Measurements from ENCODE around the gene DHRS2. TPM values are rescaled to one million over a fixed set of nuclear protein-coding genes. Genes with fewer than 3 reads are reported as not detected.

DHRS2 gene
- total RNA-seq, 1 experiment from 2014 or later, result 14.0 TPM

GRCh38 chr14:23646648-23647549, 10.7 kb downstream of the DHRS2 start:
- peak; percentile 17 for DNase-seq (ENCODE audit: low spot score)

GRCh38 chr14:23647619-23648018, 11.5 kb downstream of the DHRS2 start:
- DNase-seq (ENCODE audit: low spot score), result no peak

- DNase-seq (ENCODE audit: low spot score), result no peak
These were observed 12.7 kb downstream of the DHRS2 start for GRCh38 chr14:23648764-23649460.

- no peak for DNase-seq (ENCODE audit: low spot score)
These were observed 14.3 kb downstream of the DHRS2 start for GRCh38 chr14:23650506-23650905.

- DNase-seq (ENCODE audit: low spot score), result no peak
These were observed 16.9 kb downstream of the DHRS2 start for GRCh38 chr14:23653051-23653450.

- DNase-seq (ENCODE audit: low spot score), result no peak
These were observed 18.1 kb downstream of the DHRS2 start for GRCh38 chr14:23654231-23654630.

- DNase-seq (ENCODE audit: low spot score), result no peak
These were observed 21.9 kb downstream of the DHRS2 start for GRCh38 chr14:23657959-23658470.

GRCh38 chr14:23660290-23661226, 24.4 kb downstream of the DHRS2 start:
- DNase-seq (ENCODE audit: low spot score), result no peak

GRCh38 chr14:23661542-23661941, 25.4 kb downstream of the DHRS2 start:
- no peak for DNase-seq (ENCODE audit: low spot score)

GRCh38 chr14:23663127-23663526, 27.0 kb downstream of the DHRS2 start:
- no peak for DNase-seq (ENCODE audit: low spot score)

GRCh38 chr14:23663711-23664110, 27.5 kb downstream of the DHRS2 start:
- no peak for DNase-seq (ENCODE audit: low spot score)

- no peak for DNase-seq (ENCODE audit: low spot score)
These were observed 28.2 kb downstream of the DHRS2 start for GRCh38 chr14:23664207-23664885.

- DNase-seq (ENCODE audit: low spot score), result no peak
These were observed 29.3 kb downstream of the DHRS2 start for GRCh38 chr14:23665302-23666016.

- DNase-seq (ENCODE audit: low spot score), result no peak
These were observed 31.0 kb downstream of the DHRS2 start for GRCh38 chr14:23667134-23667533.

GRCh38 chr14:23669441-23669840, 33.3 kb downstream of the DHRS2 start:
- no peak for DNase-seq (ENCODE audit: low spot score)

GRCh38 chr14:23670481-23670880, 34.3 kb downstream of the DHRS2 start:
- no peak for DNase-seq (ENCODE audit: low spot score)

GRCh38 chr14:23672200-23672599, 36.0 kb downstream of the DHRS2 start:
- no peak for DNase-seq (ENCODE audit: low spot score)

- DNase-seq (ENCODE audit: low spot score), result no peak
These were observed 39.2 kb downstream of the DHRS2 start for GRCh38 chr14:23675337-23675736.

GRCh38 chr14:23675906-23676305, 39.7 kb downstream of the DHRS2 start:
- no peak for DNase-seq (ENCODE audit: low spot score)

- DNase-seq (ENCODE audit: low spot score), result no peak
These were observed 45.2 kb downstream of the DHRS2 start for GRCh38 chr14:23681337-23681736.

Data from HT-29 (cell line).